ENCODE results near the gene WLS. TPM values are rescaled to one million over a fixed set of nuclear protein-coding genes. Genes with fewer than 3 reads are reported as not detected.

WLS gene
- total RNA-seq, 2 experiments from 2014 or later = not detected

DNA sequence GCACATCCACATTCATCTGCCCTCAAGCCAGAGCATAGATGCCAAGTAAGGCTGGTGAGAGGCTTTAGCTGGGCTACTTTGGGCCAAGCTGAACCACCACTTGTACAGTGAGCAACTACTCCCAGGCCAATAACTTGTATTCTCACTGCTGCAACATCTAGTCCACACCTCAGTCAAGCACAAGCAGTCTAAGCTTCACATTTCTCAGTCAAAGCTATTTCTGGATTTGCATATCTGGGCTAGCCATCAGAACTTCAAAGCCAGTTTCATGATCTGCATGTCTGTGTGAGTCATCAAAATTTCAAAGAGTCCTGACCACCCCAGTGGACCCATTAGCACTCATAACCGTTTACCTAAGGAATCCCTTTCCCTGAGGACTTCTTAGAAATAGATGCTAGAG is 104.2 kb downstream of the WLS start:
- Mint-ChIP-seq H3K36me3 (no peaks in the 10 kb centered on the region), H3K27ac (no peak overlapping the region), H3K9me3 (no peaks in the 10 kb centered on the region), H3K4me1 (no peaks in the 10 kb centered on the region), H3K4me3 (no peak overlapping the region), H3K27me3 (no peaks in the 10 kb centered on the region)
- DNase-seq = no peak

DNA sequence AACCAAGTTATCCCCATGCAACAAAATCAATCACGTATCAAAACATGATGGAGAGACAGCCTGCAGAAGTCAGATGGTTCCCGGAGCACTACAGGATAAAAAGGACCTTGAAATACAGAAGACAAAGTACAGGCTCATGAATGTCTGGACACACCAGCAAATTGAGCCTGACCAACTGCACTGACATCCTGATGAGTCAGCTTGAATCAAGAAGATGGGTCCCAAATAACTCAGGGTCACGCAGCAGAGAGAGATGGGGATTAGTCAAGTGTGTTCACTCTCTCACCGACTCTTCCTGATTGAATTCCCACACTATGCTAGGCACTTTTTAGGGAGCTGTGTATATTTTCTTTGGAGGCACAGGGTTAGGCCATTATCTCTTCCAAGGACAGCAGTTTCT is 110.8 kb downstream of the WLS start:
- Mint-ChIP-seq H3K27ac (no peak overlapping the region), H3K4me1 (peaks cover 3% of the 10 kb centered on the region), H3K36me3 (no peaks in the 10 kb centered on the region)

DNA sequence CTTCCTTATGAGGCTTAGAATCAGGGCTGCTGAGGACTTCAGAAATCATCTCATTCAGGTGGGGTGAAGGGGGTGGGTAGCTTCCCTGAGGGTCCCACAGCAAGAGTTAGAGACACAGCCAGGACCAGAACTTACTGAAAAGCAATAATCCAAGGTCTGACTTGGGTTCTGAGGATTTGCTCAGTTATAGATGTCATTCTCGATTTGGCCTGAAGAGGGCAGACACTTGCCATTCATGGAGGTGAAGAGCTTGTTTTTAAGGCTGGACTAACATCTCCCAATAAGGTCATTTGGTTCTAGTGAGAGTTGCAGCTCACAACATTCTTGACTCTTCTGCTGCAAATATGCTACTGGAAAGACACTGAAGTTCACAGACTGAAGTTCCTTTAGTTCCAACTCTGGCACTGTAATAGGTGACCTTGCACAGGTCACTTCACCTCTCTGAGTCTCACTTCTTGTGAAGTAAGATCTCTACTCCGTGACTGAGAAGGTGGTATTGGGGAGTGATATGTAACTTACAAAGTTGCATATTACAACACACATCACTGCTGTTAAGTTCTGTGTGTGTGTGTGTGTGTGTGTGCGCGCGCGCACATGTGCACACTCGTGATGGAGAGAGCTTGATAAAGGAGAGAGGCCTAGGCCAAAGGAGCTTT is 112.1 kb downstream of the WLS start:
- Mint-ChIP-seq H3K4me1 (peaks cover 3% of the 10 kb centered on the region), H3K9me3 (no peaks in the 10 kb centered on the region), H3K36me3 (no peaks in the 10 kb centered on the region)

More for the DNA sequence above, 110.8 kb downstream of the WLS start:
- Mint-ChIP-seq H3K27me3 (no peaks in the 10 kb centered on the region), H3K4me3 (no peak overlapping the region), H3K9me3 (no peaks in the 10 kb centered on the region)
- DNase-seq = no peak

DNA sequence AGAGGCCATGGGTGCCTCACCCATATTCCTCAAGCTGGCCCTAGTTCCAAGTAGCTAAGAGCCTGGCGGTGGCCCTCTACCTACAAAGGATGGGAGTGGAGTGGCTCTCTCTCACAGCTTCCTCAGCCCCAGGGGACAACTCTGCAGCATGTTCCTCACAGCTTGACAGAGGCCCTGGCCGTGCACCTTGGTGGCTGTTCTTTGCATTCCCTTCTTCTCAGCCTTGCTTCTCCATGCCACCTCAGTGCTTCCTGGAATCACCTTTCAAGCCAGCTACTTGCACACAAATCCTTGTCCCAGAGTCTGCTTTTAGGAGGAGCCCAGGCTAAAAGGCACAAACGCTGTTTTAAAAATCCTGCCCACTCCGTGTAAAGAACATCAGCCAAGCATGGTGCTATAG is 112.9 kb downstream of the WLS start:
- Mint-ChIP-seq H3K4me1 (peaks cover 3% of the 10 kb centered on the region), H3K36me3 (no peaks in the 10 kb centered on the region), H3K9me3 (no peaks in the 10 kb centered on the region), H3K27ac (no peak overlapping the region), H3K4me3 (no peak overlapping the region), H3K27me3 (no peaks in the 10 kb centered on the region)
- no peak for DNase-seq

More for the DNA sequence above, 112.1 kb downstream of the WLS start:
- no peak overlapping the region for H3K27ac Mint-ChIP-seq
- DNase-seq = peak; percentile 3
- no peak overlapping the region for H3K4me3 Mint-ChIP-seq
- H3K27me3 Mint-ChIP-seq = no peaks in the 10 kb centered on the region

DNA sequence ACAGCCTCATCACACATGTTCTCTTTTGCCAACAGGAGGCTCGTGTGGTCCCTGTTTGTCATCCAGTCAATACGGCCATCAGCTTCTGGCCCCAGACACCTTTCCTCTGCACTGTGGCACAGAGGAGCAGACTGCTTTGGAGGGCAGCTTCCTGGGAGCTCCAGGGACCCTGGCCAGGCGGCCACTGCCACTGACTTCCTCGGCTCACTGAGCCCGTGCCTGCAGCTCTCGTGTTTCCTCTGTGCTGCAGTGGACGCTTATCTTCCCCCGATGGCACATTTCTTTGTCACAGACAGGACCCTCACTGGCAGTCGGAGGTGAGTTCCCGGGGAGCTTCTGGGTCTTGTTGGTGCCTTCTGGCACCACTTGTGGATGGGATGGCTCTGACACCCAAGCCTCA is 114.9 kb downstream of the WLS start:
- Mint-ChIP-seq H3K36me3 (no peaks in the 10 kb centered on the region), H3K9me3 (no peaks in the 10 kb centered on the region), H3K4me1 (peaks cover 3% of the 10 kb centered on the region), H3K27ac (no peak overlapping the region), H3K4me3 (no peak overlapping the region), H3K27me3 (no peaks in the 10 kb centered on the region)
- DNase-seq = no peak

DNA sequence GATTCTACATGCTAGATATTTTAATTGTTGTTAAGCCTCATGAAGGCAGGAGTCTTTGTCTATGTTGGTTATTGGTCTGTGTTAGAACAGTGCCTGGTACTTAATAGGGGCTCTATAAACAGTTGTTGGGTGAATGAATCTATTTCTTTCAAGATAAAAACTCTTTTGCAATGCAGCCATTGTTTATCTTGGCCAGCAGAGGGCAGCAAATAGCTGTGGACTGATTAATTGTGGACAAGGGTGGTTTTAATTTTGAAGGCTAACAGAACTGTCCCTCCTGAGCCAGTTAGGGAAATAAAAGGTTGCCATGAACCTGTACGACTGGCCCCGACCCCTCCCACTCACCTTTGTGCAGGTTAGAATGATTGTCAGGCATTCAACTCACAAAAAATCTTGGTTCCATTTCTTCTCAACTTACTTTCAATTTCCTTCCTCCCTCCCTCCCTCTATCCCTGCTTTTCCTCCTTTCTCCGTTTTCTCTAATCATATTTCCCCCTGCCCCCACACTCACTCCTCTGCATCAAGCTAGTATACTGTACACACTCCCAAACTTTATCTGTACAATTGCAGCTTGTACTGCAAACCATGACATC is 115.6 kb downstream of the WLS start:
- Mint-ChIP-seq H3K4me3 (no peak overlapping the region), H3K9me3 (no peaks in the 10 kb centered on the region), H3K27ac (no peak overlapping the region), H3K4me1 (peaks cover 3% of the 10 kb centered on the region), H3K27me3 (no peaks in the 10 kb centered on the region), H3K36me3 (no peaks in the 10 kb centered on the region)
- DNase-seq = peak; percentile 16

DNA sequence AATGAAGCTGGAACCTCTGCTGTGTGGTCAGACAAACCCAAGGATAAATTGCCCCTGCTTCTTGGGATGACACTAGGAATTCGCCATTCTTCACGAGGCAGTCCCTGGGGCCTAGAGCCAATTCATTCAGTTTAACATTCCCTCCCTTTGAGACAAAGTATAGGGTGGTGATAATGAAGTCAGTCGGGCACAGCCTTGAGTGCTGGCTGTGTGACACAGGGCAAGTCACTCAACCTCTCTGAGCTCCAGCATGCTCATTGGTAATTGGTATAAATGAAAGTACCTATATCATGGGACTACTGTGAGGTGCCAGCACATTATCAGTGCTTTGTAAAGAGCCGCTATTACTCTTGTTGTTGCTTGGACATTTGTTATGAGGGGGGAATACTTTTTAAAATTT is 117.0 kb downstream of the WLS start:
- H3K4me3 Mint-ChIP-seq = no peak overlapping the region
- no peaks in the 10 kb centered on the region for H3K27me3 Mint-ChIP-seq
- DNase-seq = no peak
- peaks cover 3% of the 10 kb centered on the region for H3K4me1 Mint-ChIP-seq
- no peaks in the 10 kb centered on the region for H3K9me3 Mint-ChIP-seq
- H3K36me3 Mint-ChIP-seq = no peaks in the 10 kb centered on the region
- H3K27ac Mint-ChIP-seq = no peak overlapping the region

DNA sequence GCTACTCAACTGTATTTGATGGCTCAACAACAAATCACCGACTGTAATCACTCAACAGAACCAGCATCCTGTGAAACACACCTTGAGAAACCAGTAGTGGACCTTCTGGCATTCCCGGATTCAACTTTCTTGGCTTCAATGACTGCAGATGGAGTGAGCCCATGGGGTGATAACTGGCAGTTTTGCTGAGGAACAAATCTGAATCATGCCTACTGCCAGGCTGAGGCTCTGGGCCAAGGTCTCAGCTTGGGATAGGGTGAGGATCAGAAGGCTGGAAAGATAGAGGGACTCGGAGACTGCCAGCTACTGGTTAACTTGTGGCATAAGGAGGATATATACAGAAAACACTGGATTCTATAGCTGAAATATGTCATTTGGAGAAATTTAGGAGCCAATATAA is 118.4 kb downstream of the WLS start:
- Mint-ChIP-seq H3K36me3 (no peaks in the 10 kb centered on the region), H3K27me3 (no peaks in the 10 kb centered on the region), H3K9me3 (no peaks in the 10 kb centered on the region), H3K4me1 (peaks cover 3% of the 10 kb centered on the region), H3K27ac (no peak overlapping the region), H3K4me3 (no peak overlapping the region)
- DNase-seq = no peak

DNA sequence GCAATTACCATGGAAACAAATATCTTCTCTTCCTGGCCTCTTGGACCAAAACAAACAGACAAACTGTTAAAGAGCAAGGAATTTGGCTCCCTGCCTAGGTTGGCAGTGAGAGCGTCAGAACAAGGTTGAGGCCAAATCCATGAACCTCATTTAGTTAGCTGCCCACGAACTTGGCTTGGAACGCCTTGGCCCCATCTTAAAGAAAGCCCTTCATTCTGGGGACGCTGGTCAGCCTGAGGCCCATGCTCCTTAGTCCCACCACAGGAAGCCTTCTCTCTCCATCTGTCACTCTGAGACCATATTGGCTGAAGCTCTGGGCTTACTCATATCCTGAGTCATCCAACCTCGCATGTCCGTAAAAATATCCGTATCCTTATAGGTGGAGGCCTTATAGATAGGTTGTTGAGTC is 119.5 kb downstream of the WLS start:
- Mint-ChIP-seq H3K27me3 (no peaks in the 10 kb centered on the region), H3K9me3 (no peaks in the 10 kb centered on the region), H3K4me3 (no peak overlapping the region), H3K4me1 (peaks cover 3% of the 10 kb centered on the region), H3K27ac (no peak overlapping the region), H3K36me3 (no peaks in the 10 kb centered on the region)
- DNase-seq = no peak

DNA sequence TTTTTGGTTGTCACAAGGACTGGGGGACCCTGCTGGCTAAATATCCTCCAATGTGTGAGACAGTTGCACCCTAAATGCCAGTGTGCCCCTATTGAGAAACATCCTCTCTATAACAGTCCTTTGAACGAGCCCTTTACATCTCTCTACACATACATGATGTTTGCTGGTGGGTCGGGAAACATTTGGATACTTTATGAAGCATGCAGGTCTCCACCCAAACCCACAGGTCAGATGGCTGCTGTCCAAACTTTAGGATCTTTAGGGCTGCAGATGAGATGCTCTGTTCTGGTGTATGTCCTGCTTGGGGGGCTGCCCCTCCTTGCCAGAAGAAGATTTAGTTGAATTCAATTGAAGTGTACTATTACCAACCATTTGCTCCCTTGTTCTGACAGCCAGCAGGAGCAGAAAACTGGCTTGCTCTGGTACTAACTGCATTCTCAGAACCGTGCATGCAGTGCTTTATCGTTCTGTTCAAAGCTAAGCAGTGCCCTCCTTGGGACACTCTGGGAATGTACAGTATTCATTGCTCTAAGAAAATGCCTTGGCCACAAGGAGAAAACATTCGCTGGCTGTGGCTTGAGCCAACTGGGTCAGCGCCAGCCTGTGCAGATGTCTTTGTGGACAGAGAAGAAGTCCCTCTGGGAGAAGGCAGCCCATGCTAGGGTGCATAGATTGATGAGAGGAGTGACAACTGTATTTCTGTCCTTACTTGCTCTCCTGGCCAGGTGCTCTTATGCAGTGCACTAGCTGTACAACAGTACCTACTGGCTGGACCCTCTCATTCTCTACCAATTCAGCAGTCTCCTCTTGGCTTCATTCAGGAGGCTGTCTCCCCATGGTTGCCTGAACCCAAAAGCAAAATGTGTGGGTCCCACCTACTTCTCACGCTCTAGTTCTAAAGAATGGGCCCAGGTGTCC is 120.5 kb downstream of the WLS start:
- no peaks in the 10 kb centered on the region for H3K27me3 Mint-ChIP-seq
- H3K9me3 Mint-ChIP-seq = no peaks in the 10 kb centered on the region
- no peak overlapping the region for H3K27ac Mint-ChIP-seq
- no peaks in the 10 kb centered on the region for H3K36me3 Mint-ChIP-seq
- DNase-seq = no peak
- H3K4me3 Mint-ChIP-seq = no peak overlapping the region
- peaks cover under 1% of the 10 kb centered on the region for H3K4me1 Mint-ChIP-seq

DNA sequence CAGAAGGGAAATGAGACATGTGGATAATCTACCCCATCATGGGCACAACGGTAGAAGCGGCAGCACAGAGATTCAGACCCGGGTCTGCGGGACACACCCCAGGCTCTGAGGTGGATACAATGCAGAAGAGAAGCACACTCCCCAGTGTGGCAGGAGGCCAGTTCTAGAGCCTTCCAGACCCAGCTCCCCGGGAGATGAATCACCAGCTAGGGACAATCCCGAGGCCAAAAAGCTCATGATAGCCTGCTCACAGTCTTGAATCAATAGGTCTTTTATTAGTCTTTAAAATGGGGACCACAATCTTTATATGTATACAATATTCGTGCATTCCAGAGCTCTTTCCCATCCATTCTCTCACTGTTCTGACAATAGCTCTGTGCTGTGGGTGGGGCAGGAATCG is 124.6 kb downstream of the WLS start:
- H3K36me3 Mint-ChIP-seq = no peaks in the 10 kb centered on the region
- no peaks in the 10 kb centered on the region for H3K9me3 Mint-ChIP-seq
- H3K27ac Mint-ChIP-seq = no peak overlapping the region
- H3K27me3 Mint-ChIP-seq = peaks cover 23% of the 10 kb centered on the region
- DNase-seq = no peak
- no peak overlapping the region for H3K4me3 Mint-ChIP-seq
- H3K4me1 Mint-ChIP-seq = no peaks in the 10 kb centered on the region

DNA sequence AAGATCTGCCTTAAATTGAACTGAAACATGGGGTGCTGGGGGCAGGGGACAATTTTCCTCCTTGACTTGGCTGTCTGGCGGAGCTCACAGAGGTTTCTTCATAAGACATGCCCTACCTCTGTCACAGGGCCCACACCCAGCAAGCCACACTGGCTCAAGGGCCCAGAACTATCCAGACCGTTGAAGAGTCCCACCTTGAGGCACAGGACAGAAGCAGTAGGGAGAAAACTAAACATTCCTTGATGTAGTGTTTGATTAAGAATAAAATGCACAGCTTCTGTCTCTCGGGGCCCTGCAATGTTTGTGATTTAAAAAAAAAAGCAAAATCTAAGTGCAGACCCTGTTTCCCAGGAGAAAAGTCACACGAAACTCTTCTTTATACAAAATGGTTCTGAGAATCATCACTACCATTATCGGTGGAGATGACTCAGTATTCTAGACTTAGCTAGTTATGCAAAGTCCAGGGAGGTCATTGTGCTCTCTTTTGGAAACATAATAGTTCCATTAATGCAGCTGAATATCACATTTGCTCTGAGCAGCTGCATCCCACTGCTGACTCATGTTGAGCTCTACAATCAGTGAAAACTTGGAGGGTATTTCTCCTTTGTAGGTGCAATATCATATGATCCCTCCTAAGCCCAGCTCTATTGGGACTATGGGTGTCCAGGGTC is 128.3 kb downstream of the WLS start:
- no peaks in the 10 kb centered on the region for H3K9me3 Mint-ChIP-seq
- no peak for DNase-seq
- H3K4me3 Mint-ChIP-seq = no peak overlapping the region
- H3K27ac Mint-ChIP-seq = no peak overlapping the region
- peaks cover 34% of the 10 kb centered on the region for H3K27me3 Mint-ChIP-seq
- no peaks in the 10 kb centered on the region for H3K36me3 Mint-ChIP-seq
- no peaks in the 10 kb centered on the region for H3K4me1 Mint-ChIP-seq

DNA sequence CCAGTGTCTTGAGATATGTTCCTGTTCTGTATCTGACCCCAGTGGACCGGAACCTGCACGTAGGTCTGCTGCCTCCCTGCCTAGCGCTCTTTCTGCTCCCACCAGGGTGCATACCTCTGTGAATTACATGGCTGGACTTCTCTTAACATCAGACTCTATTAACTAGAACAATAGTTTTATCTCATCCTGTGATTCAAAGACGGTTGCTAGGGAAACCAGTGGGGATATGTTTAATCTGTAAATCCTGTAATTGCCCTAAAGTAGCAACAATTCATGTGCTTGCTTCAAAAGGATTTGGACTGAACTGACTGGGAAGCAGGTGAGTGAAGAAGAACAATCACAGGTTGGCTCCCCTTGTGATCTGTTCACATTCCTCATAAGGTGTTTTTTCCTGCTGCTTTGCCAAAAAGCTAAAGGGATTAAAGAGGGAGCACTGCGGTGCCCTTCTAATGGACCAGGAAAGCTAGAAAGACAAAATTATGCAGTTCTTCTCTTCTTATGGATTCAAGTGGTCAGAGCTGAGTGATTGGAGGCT is 129.2 kb downstream of the WLS start:
- H3K9me3 Mint-ChIP-seq = no peaks in the 10 kb centered on the region
- no peak for DNase-seq
- no peak overlapping the region for H3K27ac Mint-ChIP-seq
- peaks cover 39% of the 10 kb centered on the region for H3K27me3 Mint-ChIP-seq
- no peak overlapping the region for H3K4me3 Mint-ChIP-seq
- H3K36me3 Mint-ChIP-seq = no peaks in the 10 kb centered on the region
- no peaks in the 10 kb centered on the region for H3K4me1 Mint-ChIP-seq

DNA sequence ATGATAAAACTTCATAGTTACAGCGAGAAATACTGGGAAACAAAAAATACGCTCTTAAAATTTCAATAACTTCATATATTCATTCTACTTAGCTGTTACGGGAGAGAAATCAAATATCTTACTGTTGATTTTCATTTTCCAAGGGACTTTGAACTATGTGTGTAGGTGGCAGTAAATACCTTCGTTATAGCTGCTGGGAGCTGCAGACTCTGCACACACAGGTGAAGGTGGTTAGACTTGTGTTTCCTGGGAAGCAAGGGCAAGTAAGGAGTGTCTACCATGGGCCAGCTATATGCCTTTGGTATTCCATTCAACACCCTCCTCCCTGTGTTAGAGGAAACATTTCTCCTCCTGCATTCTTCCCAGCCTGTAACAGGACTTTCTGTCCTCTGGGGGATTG is 130.5 kb downstream of the WLS start:
- H3K27ac Mint-ChIP-seq = no peak overlapping the region
- no peaks in the 10 kb centered on the region for H3K36me3 Mint-ChIP-seq
- no peak for DNase-seq
- no peaks in the 10 kb centered on the region for H3K4me1 Mint-ChIP-seq
- H3K27me3 Mint-ChIP-seq = peaks cover 39% of the 10 kb centered on the region
- no peak overlapping the region for H3K4me3 Mint-ChIP-seq
- peaks cover 1% of the 10 kb centered on the region for H3K9me3 Mint-ChIP-seq

DNA sequence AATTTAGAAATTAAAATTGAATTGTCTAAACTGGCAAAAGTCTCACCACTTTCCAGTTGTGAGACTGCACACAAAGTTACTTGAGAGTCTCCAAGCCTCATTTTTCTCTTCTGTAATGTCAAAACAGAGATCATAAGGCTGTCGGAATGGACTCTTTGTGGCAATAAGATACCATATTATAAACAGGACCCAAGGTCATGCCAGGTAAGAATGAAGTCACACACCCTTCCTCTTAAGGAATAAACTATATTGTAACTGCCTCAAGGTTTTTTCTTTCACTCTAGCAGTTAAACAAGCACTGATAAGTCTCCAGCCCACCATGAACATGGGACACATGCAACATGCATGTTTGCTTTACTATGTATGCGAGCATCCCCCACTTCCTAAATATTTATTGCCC is 131.8 kb downstream of the WLS start:
- Mint-ChIP-seq H3K36me3 (no peaks in the 10 kb centered on the region), H3K4me1 (no peaks in the 10 kb centered on the region), H3K27ac (no peak overlapping the region), H3K27me3 (peaks cover 33% of the 10 kb centered on the region), H3K9me3 (peaks cover 1% of the 10 kb centered on the region), H3K4me3 (no peak overlapping the region)
- DNase-seq = no peak

Measured in activated naive CD8-positive, alpha-beta T cell treated with anti-CD3 and anti-CD28 coated beads for 36 hours (primary cell).